GM19452 (cell line): ENCODE results near the gene MTFR1L.
A peak's percentile ranks its signal among the peaks of the same experiment; 100 is the strongest.

ENCODE experiments used
- ATAC-seq: cut with Tn5 transposase; IDR thresholded peaks from one replicate; pipeline ENCODE4 v1.9.1; 2021; ENCODE audit not compliant: unreplicated experiment

The MTFR1L gene

GRCh38 chr1:25807480-25808390, 12.0 kb upstream of the MTFR1L start:
- no peak for ATAC-seq

- no peak for ATAC-seq
These were observed 11.1 kb upstream of the MTFR1L start for GRCh38 chr1:25808481-25809244.

DNA sequence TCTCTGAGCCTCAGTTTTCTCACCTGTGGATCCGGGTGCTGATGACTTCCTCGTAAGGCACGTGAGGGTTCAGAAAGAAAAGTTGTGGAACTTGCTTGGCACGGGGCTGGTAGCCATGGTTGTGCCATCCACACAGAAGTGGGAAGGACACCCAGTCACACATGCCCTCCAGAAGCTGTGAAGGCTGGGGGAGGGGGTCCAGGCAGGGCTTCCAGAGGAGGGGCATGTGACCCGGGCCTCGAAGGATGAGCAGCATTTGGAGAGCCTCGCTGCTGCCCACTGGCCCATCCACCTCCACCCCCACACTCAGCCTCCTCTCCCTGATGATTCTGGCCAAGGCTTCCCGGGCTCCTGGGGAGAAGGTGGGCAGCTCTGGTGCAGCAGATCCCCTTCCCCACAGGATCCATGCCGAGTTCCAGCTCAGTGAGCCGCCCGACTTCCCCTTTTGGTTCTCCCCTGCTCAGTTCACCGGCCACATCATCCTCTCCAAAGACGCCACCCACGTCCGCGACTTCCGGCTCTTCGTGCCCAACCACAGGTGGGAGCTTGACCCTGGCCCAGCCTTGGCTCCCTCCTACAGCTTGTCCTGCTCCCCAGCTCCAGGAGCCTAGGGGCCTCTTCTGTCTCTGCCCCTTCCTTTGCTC, 10.3 kb upstream of the MTFR1L start:
- ATAC-seq: no peak

DNA sequence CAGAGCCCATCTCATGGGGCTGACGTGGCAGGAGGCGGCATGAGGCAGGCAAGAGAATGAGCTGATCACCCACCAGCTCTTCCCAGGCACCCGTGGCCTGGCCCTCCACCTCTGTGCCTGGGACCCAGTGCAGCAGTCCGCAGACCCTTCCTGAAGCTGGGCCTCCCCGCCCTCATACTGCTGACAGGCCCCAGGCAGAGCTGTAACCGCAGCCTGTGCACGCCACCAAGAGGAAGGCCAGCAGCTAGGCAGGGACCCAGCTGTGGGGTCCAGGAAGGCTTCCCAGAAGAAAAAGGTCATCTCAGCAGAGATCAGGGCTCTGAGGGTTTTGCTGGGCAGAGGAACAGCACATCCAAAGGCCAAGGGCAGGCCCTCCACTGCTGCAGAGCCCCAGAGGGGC, 9.8 kb upstream of the MTFR1L start:
- no peak for ATAC-seq

DNA sequence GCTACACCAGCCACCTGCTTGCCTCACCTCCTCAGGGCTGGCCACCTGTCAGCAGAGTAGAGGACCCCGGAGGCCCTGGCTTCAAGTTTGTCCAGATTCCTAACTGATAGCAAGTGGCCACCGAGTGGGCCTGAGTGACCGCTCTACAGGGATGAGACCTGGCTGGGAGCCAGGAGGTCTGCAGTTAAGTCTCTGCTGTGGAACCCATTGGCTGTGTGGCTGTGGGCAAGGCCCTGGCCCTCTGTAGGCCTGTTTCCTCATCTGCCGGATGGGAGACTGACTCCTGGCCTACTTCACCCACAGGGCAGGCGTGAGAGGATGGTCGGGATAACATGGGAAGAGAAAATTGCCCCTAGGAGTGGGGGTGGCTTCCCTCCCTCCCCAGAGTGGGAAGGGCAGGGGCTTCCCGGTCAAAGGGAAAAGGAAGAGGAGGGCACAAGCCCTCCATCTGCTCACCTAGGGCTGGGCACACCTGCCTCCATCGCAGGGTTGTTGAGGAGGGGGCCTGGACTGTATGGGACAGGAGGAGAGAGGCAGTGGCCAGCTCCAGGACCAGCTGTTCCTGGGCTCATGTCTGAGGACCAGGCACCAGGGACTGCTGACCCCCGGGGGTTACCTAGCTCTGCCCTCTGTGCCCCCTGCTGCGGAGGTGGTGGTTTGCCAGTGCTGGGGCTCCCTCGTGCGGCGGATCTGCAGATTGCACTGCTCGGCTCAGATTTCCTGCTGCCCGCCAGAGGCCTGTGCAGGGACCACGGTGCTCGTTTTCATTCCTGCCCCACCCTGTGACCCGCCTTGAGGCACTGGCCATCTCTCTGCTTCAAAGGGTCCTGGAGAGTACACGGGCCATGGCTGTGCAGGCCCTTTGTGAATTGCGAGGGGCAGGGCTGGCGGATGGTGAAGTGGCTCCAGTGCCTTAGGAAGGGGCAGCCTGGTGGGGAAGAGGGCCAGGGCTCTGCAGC, 9.1 kb upstream of the MTFR1L start:
- no peak for ATAC-seq

DNA sequence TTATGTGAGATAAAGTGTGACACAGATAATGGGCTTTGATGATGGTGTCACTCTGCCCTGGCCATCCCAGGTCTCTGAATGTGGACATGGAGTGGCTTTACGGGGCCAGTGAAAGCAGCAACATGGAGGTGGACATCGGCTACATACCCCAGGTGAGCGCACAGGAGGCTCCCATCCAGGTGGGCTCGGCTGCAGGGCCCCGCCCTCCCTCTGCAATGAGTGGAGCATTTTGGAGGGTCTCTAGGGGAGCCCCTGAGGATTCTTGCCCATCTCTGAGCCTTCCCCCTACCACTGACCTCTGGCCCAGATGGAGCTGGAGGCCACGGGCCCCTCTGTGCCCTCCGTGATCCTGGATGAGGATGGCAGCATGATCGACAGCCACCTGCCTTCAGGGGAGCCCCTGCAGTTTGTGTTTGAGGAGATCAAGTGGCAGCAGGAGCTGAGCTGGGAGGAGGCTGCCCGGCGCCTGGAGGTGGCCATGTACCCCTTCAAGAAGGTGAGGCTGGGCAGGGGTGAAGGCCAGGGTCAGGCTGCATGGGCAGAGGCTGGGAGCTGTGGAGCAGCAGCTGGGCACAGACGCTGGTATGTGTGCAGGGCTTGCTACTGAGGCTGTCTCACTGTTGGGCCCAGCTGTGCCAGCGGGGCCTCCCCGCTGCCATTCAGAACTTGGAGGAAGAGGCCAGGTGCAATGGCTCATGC, 8.2 kb upstream of the MTFR1L start:
- ATAC-seq: no peak

- ATAC-seq: no peak
These were observed 6.6 kb upstream of the MTFR1L start for GRCh38 chr1:25813071-25813733.

DNA sequence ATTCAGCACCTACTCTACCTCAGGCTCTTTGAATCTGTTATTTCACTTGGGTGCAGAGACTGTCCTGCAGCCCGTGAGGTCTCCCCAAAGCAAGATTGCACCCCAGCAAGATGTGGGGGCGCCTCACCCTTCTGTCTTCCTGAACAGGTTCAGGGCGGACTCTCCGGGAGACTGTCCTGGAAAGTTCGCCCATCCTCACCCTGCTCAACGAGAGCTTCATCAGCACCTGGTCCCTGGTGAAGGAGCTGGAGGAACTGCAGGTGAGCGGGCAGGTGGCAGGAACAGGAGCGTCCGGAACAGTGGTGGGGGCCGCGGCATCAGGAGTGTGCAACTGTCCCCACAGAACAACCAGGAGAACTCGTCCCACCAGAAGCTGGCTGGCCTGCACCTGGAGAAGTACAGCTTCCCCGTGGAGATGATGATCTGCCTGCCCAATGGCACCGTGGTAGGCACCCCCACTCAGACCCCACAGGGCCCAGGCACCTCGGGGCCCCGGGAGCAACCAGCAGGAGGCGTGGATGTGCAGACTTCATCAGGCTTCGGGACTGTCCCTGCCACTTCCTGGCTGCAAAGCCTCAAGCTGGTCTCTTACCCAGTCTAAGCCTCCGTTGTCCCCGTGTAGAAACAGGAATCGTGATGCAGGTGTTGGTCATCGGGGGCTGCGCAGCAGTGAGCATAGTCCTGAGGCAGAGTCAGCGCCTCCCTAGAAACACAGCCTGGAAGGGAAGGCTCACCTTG, 5.9 kb upstream of the MTFR1L start:
- no peak for ATAC-seq

DNA sequence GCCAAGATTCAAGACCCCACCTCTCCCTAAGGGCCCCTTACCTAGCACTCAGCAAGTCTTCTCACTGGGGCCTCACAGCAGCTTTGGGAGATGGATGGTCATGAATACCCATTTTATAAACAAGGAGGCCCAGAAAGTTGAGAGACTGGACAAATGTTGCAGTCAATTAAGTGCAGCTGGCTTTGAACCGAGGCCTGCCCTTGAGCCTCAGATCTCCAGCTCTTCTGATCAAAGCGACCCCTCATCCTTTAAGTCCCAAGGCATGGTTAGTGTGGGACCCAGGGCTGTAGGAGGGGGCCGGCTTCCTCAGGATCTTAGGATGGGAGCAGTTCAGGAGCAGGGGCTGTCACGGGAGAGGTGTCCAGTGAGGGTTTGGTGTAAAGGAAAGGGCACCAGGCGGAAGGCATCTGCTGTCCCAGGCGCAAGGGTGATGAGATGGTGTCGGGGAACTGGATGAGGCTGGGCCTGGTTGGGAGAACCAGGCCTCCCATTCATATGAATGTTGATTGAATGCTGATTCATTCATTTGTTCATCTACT, 5.1 kb upstream of the MTFR1L start:
- no peak for ATAC-seq

DNA sequence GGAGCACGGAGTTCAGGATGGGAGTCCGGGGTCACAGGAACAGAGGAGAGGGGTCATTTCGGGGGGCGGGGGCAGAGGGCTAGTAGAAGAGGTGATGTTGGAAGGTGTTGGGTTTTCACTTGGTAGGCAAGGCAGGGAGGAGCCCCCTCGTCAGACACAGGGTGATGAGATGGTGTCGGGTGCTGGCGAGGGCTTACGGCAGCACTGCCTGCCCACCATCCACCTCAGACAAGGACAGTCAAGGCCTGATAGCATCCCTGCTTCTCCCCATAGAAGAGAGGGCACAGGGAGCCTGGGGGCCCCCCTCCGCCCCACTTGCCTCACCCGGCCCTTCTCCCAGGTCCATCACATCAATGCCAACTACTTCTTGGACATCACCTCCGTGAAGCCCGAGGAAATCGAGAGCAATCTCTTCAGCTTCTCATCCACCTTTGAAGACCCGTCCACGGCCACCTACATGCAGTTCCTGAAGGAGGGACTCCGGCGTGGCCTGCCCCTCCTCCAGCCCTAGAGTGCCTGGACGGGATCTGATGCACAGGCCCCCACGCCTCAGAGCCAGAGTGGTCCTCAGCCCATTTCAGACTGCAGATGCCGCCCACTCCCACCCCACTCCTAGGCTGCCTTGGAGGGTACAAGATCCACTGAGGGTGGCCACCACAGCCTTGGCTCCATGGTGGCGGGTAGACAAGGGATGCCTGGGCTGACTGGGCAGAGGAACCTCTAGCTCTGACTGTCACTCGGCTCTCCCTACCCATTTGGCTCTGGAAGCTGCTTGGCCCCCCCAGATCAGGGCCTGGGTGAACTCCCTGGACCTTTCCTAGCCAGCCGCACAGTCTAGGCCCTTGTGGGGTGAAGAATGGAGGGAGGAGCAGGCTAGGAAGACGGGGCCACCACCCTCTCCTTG, 4.3 kb upstream of the MTFR1L start:
- ATAC-seq: no peak

DNA sequence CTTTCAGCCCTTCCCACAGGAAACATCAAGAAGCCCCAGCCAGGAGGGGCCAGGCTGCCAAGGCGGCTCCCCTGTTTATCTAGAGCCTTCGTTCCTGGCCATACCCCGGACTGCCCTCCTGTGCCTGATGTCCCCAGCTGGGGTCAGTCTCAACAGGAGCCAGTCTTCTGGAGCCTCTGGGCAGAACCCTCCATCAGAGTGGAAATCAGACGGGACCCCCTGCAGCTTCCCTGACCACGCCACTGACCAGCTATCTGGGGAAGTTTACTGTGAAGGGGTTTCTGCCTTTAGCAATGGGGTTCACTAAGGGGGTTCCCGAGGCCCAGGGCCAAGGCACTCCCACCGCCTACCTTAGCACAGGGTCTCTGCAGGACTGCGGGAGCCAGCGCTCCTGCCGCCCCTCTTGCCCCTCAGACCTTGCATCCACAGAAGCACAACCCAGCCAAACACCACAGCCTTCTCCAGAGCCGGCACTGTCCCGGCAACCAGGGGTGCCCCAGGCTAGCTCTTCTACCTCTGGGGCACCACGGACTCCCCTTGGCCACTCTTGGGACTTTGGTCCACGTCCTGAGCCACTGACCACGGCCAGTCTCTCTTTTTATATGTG, 3.5 kb upstream of the MTFR1L start:
- no peak for ATAC-seq

DNA sequence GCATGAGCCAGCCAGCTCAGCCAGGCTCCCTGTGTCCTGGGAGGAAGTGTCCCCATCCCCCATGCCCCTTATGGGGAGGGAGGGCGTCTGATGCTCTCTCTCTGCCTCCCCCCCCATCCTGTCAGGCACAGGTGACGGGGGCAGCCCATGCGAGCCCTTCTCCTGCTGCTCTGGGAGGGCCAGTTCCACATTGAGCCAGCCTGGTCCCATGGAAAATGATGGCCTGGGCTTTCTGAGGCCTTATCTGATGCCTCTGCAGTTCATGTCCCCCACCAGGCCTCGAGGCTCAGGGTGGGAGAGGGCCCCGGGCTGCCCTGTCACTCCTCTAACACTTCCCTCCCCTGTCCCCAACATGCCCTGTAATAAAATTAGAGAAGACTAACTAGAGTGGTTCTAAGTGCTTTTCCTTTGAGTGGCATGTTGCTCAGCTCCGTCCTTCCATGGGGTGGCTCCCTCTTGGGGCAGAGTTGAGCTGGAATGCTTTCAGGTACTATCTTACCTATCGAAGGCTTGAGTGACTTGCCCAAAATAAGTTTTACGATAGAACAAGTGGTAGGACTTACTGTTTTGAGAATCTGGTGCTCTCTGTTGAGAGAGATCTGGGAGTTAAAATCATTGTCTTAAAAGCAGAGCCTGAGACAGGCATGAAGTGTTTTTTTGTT, 1.8 kb upstream of the MTFR1L start:
- no peak for ATAC-seq

DNA sequence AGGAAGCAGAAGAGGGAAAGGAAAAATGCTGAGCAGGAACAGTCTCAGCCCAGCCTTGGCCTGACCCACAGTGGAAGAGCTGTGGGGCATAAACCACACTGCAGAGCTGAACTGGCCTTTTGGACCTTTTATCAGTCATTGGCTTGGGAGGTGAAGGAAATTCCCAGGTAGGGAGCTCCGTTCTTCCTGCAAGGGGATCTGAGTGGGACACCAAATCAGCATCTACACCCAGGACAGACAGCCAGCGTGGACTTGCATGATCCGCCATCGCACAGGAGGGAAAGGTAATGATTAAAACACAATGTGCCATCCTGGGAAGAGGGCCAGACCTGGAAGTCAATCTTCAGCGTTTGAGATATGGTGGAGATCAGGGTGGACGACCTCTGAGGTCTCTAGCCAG, 1.2 kb upstream of the MTFR1L start:
- no peak for ATAC-seq

DNA sequence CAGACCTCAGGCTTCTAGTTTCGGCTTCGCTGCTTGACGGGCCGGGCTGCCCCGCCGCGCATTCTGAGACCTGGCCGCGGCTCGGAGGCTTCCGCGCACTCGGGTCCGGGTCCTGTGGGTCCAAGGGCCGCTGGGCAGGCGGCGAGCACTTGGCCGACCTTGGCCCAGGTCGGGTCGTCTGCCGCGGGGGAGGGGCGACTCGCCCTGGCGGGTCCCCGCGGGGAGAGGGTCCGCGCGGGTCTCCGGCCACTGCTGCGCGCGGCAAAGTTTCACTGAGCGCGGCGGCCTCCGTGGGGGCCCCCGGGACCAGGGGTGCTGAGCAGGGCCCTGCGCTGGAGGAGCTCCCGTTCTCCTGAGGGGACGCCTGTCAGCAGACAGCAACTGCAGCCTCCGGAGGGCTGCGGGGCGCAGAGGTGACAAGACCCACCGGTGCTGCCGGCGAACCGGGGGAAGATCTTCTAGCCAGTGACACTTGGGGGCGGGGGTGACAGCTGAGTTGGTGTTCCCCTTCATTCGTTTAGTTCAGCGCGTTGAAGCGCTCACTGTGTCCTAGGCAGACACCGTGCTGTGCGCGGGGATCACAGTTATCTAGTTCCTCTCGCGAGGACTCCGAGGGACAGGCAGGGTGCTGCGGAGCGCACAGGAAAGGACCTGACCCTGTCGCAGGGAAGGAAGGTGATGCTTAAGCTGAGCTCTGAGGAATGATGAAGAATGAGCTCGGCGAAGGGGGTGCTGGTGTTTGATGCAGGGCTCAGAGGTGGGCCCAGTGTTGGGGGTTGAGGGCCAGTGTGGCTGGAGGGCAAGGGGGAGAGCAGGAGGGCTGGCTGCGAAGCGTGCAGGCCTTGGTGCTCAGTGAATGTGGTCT, 725 bp downstream of the MTFR1L start:
- ATAC-seq: peak; percentile 51

- ATAC-seq: no peak
These were observed 1.3 kb downstream of the MTFR1L start for GRCh38 chr1:25821112-25821476.

DNA sequence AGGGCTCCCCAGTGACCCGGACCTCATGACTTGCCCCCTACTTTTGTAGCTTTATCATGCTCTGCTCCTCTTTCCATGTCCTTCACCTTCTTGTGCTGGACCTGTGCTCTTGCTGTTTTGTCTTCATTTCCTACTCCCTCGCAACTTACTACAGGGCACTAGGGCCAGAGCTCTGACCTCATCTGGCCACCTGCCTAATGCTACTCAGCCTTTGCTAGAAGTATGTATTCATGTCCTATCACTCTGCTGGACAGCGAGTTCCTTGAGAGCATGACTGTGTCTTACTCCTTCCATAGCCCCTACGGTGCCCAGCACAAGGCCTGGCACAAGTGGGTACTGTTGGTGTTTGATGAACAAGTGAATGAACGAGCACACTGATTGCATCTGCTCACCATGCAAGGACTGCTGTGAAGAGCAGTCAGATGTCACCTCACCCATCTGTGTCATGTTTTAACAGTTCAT, 1.9 kb downstream of the MTFR1L start:
- ATAC-seq: no peak
